ENCODE measurements around the gene AKAP6.

AKAP6 gene

DNA sequence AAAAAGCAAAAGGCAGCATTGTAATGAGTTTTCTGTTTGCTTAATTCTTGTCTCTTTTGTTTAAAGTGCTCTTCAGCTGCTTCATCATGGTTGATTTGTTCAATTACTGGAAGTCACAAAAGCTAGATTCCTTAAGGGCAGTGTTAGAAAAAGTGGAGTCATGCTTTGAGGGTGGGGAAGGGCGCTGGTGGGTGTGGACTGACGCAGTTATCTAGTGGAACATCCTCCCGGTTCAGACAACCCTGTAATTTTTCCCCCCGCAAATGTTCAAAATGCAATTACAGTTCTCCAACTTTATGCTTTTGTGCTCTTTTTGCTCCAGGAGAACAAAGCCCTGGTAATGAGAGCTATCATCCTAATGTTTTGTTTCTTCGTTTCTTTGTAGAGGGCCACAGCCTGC, 2.1 kb downstream of the AKAP6 start:
- no peaks in the 10 kb centered on the region for H3K79me2 ChIP-seq (ENCODE audit: control insufficient read depth, low read length)
- TF ChIP-seq, protein P1, sequence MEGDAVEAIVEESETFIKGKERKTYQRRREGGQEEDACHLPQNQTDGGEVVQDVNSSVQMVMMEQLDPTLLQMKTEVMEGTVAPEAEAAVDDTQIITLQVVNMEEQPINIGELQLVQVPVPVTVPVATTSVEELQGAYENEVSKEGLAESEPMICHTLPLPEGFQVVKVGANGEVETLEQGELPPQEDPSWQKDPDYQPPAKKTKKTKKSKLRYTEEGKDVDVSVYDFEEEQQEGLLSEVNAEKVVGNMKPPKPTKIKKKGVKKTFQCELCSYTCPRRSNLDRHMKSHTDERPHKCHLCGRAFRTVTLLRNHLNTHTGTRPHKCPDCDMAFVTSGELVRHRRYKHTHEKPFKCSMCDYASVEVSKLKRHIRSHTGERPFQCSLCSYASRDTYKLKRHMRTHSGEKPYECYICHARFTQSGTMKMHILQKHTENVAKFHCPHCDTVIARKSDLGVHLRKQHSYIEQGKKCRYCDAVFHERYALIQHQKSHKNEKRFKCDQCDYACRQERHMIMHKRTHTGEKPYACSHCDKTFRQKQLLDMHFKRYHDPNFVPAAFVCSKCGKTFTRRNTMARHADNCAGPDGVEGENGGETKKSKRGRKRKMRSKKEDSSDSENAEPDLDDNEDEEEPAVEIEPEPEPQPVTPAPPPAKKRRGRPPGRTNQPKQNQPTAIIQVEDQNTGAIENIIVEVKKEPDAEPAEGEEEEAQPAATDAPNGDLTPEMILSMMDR (IDR thresholded peaks at IDR 0.05; ENCODE audit: low read depth, low read length, poor library complexity, severe bottlenecking): no peak
- no peak for TF ChIP-seq EZH2phosphoT487 (IDR thresholded peaks at IDR 0.05; ENCODE audit: borderline replicate concordance, low read length)
- no peak overlapping the region for H3K4me3 ChIP-seq (ENCODE audit: low read length)
- H3K4me1 ChIP-seq (ENCODE audit: control insufficient read depth, low read length): no peaks in the 10 kb centered on the region
- no peaks in the 10 kb centered on the region for H3K9me3 ChIP-seq (ENCODE audit: control insufficient read depth, insufficient read depth, low read length)
- H3K27ac ChIP-seq (ENCODE audit: low read depth, low read length): no peak overlapping the region
- H4K20me1 ChIP-seq (ENCODE audit: control insufficient read depth, insufficient read depth, low read depth, low read length): no peaks in the 10 kb centered on the region
- H3K36me3 ChIP-seq (ENCODE audit: control insufficient read depth, low read length): no peaks in the 10 kb centered on the region
- no peaks in the 10 kb centered on the region for H3F3A ChIP-seq (ENCODE audit: control insufficient read depth, insufficient read depth)
- no peaks in the 10 kb centered on the region for H3K9me2 ChIP-seq (replicated peaks; ENCODE audit: control insufficient read depth, low read length)
- no peak overlapping the region for H3K4me2 ChIP-seq (ENCODE audit: low read length)
- H3K27me3 ChIP-seq (ENCODE audit: control insufficient read depth, low read length): no peaks in the 10 kb centered on the region

DNA sequence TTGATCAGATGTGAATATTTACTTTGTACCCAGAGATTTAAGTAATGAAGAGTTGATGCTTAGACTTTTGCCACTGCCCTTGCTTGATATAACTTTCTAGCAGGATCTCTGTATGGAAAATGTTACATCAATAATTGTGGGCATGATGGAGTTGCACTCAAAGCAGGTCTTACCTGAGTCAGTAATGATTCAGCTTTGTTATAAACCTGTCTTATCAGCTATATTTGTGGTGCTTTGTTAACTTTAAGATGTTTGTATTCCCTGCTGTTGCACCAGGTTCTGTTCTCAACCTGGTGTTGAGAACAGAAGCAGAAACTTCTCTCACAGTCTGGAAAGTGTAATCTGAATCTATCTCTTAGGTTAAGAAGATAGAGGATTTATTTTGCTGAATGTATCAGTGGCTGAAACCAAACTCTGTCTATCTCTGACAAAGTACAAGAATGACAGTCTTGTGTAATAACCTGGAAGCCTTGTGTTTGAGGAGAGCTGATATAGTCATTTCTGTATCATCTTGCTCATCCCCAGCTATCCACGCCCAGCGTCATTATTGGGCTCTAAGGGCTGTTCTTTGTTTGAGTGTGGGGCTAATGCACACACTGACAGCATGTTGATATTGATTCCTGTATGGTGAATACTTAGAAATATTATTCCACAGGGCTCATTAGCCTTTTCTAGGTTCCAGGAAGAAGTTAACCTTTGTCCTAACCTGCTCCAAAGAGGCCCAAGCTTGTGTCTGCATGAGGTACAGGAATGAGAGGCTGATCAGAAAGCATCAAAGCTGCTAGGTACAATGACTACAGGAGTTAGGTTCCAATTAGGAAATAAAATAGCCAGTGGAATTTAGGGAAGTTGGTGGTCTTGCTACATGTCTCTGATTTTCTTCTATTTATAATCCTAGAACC, 3.6 kb downstream of the AKAP6 start:
- no peaks in the 10 kb centered on the region for H3K9me3 ChIP-seq (ENCODE audit: control insufficient read depth, insufficient read depth, low read length)
- no peaks in the 10 kb centered on the region for H3K79me2 ChIP-seq (ENCODE audit: control insufficient read depth, low read length)
- H3K4me3 ChIP-seq (ENCODE audit: low read length): no peak overlapping the region
- no peak overlapping the region for H3K4me2 ChIP-seq (ENCODE audit: low read length)
- no peaks in the 10 kb centered on the region for H3K9me2 ChIP-seq (replicated peaks; ENCODE audit: control insufficient read depth, low read length)
- no peak overlapping the region for H3K27ac ChIP-seq (ENCODE audit: low read depth, low read length)
- no peaks in the 10 kb centered on the region for H4K20me1 ChIP-seq (ENCODE audit: control insufficient read depth, insufficient read depth, low read depth, low read length)
- no peaks in the 10 kb centered on the region for H3K36me3 ChIP-seq (ENCODE audit: control insufficient read depth, low read length)
- TF ChIP-seq, protein P1 (IDR thresholded peaks at IDR 0.05; ENCODE audit: low read depth, low read length, poor library complexity, severe bottlenecking): no peak
- no peaks in the 10 kb centered on the region for H3K4me1 ChIP-seq (ENCODE audit: control insufficient read depth, low read length)
- no peaks in the 10 kb centered on the region for H3F3A ChIP-seq (ENCODE audit: control insufficient read depth, insufficient read depth)
- no peaks in the 10 kb centered on the region for H3K27me3 ChIP-seq (ENCODE audit: control insufficient read depth, low read length)

DNA sequence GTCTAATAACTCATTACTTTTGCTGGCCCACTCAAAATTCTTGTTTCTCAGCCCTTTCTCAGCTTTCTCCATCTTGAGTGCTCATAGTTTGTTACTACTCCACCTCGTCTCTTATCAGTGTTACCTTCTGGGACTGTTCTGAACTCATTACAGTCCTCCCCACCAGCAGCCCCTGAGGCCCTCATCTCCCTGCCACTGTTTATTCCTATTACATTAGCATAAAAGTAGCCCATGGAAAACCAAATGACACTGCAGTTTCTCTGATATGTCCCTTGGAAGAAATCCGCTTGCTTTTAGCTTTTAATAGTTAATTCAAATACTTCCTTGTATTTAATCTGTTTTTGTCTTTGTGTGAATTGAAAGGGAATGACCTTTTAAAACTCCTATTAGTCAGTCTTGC, 7.6 kb downstream of the AKAP6 start:
- TF ChIP-seq EZH2phosphoT487 (IDR thresholded peaks at IDR 0.05; ENCODE audit: borderline replicate concordance, low read length): no peak
- TF ChIP-seq, protein P1 (IDR thresholded peaks at IDR 0.05; ENCODE audit: low read depth, low read length, poor library complexity, severe bottlenecking): no peak

More for the DNA sequence above, 7.6 kb downstream of the AKAP6 start:
- no peaks in the 10 kb centered on the region for H3K27me3 ChIP-seq (ENCODE audit: control insufficient read depth, low read length)
- H3K9me2 ChIP-seq (replicated peaks; ENCODE audit: control insufficient read depth, low read length): no peaks in the 10 kb centered on the region
- no peaks in the 10 kb centered on the region for H3K79me2 ChIP-seq (ENCODE audit: control insufficient read depth, low read length)
- H3K4me1 ChIP-seq (ENCODE audit: control insufficient read depth, low read length): no peaks in the 10 kb centered on the region
- H3K4me2 ChIP-seq (ENCODE audit: low read length): no peak overlapping the region
- H3K36me3 ChIP-seq (ENCODE audit: control insufficient read depth, low read length): no peaks in the 10 kb centered on the region
- no peak overlapping the region for H3K4me3 ChIP-seq (ENCODE audit: low read length)
- no peaks in the 10 kb centered on the region for H3K9me3 ChIP-seq (ENCODE audit: control insufficient read depth, insufficient read depth, low read length)
- H4K20me1 ChIP-seq (ENCODE audit: control insufficient read depth, insufficient read depth, low read depth, low read length): no peaks in the 10 kb centered on the region
- H3F3A ChIP-seq (ENCODE audit: control insufficient read depth, insufficient read depth): no peaks in the 10 kb centered on the region
- no peak overlapping the region for H3K27ac ChIP-seq (ENCODE audit: low read depth, low read length)
